GM12864 (cell line): ENCODE measurements around the gene SORCS1.

ENCODE experiments used
- DNase-seq: peaks from one replicate; pipeline ENCODE4 v3.0.0-alpha.2; 2011; ENCODE audit warnings: low read depth
- H3K4me3 ChIP-seq: 2 replicates; pipeline ENCODE4 v1.5.1; 2011; ENCODE audit warnings: mild to moderate bottlenecking, low read depth, low read length, control low read depth
- CTCF ChIP-seq: IDR thresholded peaks from 2 replicates; pipeline ENCODE4 v1.5.1; 2011; ENCODE audit warnings: low read depth, mild to moderate bottlenecking, moderate library complexity, low read length, control low read depth, inconsistent platforms; ENCODE audit errors: missing control alignments

Gene SORCS1

DNA sequence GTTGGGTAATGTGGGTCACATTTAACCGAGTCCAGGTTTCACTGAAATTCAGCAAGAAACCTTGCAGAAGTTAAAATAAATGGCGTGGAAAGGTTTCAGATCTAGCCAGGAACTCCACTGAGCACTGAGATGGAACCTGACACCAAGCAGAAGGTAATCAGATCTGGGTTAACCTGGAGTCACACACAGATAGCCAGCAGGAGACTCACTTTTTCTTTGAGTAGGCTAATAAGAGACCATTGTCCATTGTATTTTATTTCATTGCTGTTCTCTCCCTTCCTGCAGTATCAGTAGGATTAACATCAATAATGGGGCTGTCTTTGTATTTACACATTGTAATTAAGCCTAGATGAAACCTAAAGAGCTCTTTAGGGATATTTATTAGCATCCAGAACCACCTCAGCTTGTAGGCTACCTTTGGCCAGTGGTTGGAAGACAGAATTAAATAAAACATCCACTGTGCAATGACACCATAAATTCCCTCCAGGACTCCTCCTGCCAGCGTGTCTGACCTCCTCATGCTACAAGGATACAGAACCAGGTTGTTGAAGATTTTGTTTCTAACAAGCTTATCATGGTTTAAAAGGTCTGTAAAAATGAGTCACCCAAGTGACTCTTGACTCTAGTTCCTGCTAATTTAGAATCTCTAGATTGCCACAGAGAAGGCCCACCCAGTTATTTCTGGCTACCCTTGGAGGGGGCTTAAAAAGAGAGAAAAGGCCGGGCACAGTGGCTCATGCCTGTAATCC lies 151.1 kb downstream of the SORCS1 start:
- DNase-seq: no peak
- TF ChIP-seq CTCF: no peak
- H3K4me3 ChIP-seq: no peak overlapping the region

- DNase-seq: no peak
- no peak for TF ChIP-seq CTCF
Observed at GRCh38 chr10:107011992-107012391, 152.5 kb downstream of the SORCS1 start.

DNA sequence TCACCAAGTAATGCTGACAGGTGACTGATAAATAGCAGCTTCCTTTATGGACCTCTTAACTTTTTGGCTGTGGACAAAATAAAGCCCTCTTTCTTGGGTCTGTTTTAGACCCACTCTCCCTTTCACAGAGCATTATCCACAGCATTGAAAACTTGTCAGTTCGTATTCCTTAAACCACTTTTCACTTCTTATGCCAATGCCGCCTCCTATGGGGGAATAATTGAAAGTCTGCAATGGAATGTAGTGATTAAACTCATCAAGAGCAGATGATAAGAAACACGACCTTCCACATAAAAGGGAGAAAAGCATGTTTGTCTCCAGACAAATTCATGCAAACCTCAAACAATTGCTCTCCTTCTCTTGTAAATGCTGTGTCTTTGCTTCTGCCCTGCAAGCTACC lies 153.4 kb downstream of the SORCS1 start:
- H3K4me3 ChIP-seq: no peak overlapping the region
- no peak for TF ChIP-seq CTCF
- no peak for DNase-seq

More at GRCh38 chr10:107011992-107012391, 152.5 kb downstream of the SORCS1 start:
- H3K4me3 ChIP-seq: no peak overlapping the region

DNA sequence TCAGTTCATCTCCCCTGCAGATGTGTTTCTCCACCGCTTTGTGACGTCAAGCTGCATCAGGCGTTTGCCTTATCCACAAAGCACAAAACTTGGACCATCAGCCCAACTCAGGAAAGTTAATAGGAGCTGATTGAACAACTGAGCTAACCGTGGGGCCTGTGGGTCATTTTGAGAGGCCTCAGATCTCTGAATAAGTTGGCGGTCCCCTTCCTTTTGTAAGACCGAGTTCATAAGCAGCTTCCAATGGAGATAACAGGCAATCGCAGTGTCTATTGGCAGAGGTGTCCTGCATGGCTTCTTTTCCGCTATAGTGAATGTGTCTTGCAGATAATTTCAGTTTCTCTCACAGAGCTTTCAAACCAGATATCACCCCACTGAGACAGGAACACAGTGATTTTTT lies 154.0 kb downstream of the SORCS1 start:
- no peak for TF ChIP-seq CTCF
- H3K4me3 ChIP-seq: no peak overlapping the region
- no peak for DNase-seq

- DNase-seq: no peak
- TF ChIP-seq CTCF: no peak
- H3K4me3 ChIP-seq: no peak overlapping the region
Observed at GRCh38 chr10:107004362-107004761, 160.1 kb downstream of the SORCS1 start.

GRCh38 chr10:107002068-107002467 lies 162.4 kb downstream of the SORCS1 start:
- DNase-seq: no peak
- no peak for TF ChIP-seq CTCF
- H3K4me3 ChIP-seq: no peak overlapping the region

GRCh38 chr10:106999118-106999707 lies 165.3 kb downstream of the SORCS1 start:
- TF ChIP-seq CTCF: no peak
- no peak overlapping the region for H3K4me3 ChIP-seq
- no peak for DNase-seq
